Colon (tissue), 2 donors: ENCODE results near the gene ZBTB7C.

Experiments used
- FAIRE-seq: peaks from 2 replicates; lab custom pipeline; 2012; peaks lifted over from hg19 to GRCh38; lab: Jason Lieb, UNC
- donor health status: control.
- donor health status: control.

ZBTB7C gene

GRCh38 chr18:48418539-48419276, 9.5 kb upstream of the ZBTB7C start:
- FAIRE-seq: no peak

GRCh38 chr18:48417985-48418384, 8.8 kb upstream of the ZBTB7C start:
- no peak for FAIRE-seq

- no peak for FAIRE-seq
These were observed 4.2 kb upstream of the ZBTB7C start for GRCh38 chr18:48413342-48413741.

- no peak for FAIRE-seq
These were observed 3.3 kb upstream of the ZBTB7C start for GRCh38 chr18:48412339-48412929.

- no peak for FAIRE-seq
These were observed 1.1 kb upstream of the ZBTB7C start for GRCh38 chr18:48410095-48410920.

GRCh38 chr18:48409591-48410094, 460 bp upstream of the ZBTB7C start:
- no peak for FAIRE-seq

GRCh38 chr18:48408111-48408726, 964 bp downstream of the ZBTB7C start:
- FAIRE-seq: no peak

- FAIRE-seq: no peak
These were observed 1.8 kb downstream of the ZBTB7C start for GRCh38 chr18:48407358-48407757.

GRCh38 chr18:48405978-48406377, 3.2 kb downstream of the ZBTB7C start:
- FAIRE-seq: no peak

GRCh38 chr18:48404716-48405507, 4.3 kb downstream of the ZBTB7C start:
- no peak for FAIRE-seq

GRCh38 chr18:48402953-48403352, 6.2 kb downstream of the ZBTB7C start:
- FAIRE-seq: no peak

- FAIRE-seq: no peak
These were observed 9.7 kb downstream of the ZBTB7C start for GRCh38 chr18:48399303-48400075.

GRCh38 chr18:48398074-48398473, 11.1 kb downstream of the ZBTB7C start:
- no peak for FAIRE-seq

- no peak for FAIRE-seq
These were observed 12.2 kb downstream of the ZBTB7C start for GRCh38 chr18:48397021-48397420.

GRCh38 chr18:48396561-48396960, 12.6 kb downstream of the ZBTB7C start:
- FAIRE-seq: no peak

GRCh38 chr18:48395646-48396045, 13.5 kb downstream of the ZBTB7C start:
- no peak for FAIRE-seq

GRCh38 chr18:48394176-48394575, 15.0 kb downstream of the ZBTB7C start:
- no peak for FAIRE-seq

GRCh38 chr18:48393776-48394175, 15.4 kb downstream of the ZBTB7C start:
- no peak for FAIRE-seq

GRCh38 chr18:48393170-48393569, 16.0 kb downstream of the ZBTB7C start:
- FAIRE-seq: no peak

GRCh38 chr18:48392268-48392667, 16.9 kb downstream of the ZBTB7C start:
- no peak for FAIRE-seq

- no peak for FAIRE-seq
These were observed 17.3 kb downstream of the ZBTB7C start for GRCh38 chr18:48391868-48392267.
